ENCODE measurements around the gene ZNF91.

ZNF91 gene

DNA sequence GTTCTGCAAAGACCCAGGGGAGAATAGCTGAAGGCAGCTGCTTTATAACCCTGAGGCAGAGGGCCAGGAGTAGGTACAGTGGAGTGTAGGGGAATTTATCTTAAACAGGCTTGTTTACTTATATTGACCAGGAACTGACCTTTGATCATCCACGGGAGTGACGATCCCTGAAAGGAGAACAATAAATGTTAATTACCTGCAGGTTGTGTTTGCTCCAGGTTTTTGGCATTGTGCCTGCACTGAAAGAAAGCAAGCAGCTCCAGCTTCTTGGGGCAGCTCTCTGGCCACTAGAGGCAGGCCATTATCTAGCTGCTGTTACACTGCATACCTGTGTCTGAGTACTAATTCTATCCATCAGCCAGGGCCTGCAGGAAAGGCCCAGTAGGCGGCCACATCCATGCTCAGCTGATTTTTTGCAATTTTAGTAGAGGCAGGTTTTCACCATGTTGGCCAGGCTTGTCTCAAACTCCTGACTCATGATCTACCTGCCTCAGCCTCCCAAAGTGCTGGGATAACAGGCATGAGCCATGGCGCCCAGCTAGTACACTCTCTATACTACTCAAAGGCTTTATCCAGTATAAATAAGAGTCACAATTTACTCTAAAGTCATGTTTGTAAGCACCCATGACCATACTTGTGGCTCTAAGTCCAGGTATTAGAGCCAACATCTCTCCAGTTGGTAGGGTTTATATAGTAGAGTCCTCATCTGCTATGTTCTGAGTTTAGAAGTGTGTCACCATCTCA, 8.5 kb upstream of the ZNF91 start:
- no peak overlapping the region for H3K4me3 ChIP-seq (ENCODE audit: low read length)
- no peaks in the 10 kb centered on the region for H3K4me1 ChIP-seq (ENCODE audit: control insufficient read depth, low read length)
- H3K36me3 ChIP-seq (ENCODE audit: control insufficient read depth, low read length), result no peaks in the 10 kb centered on the region
- TF ChIP-seq, protein P1, sequence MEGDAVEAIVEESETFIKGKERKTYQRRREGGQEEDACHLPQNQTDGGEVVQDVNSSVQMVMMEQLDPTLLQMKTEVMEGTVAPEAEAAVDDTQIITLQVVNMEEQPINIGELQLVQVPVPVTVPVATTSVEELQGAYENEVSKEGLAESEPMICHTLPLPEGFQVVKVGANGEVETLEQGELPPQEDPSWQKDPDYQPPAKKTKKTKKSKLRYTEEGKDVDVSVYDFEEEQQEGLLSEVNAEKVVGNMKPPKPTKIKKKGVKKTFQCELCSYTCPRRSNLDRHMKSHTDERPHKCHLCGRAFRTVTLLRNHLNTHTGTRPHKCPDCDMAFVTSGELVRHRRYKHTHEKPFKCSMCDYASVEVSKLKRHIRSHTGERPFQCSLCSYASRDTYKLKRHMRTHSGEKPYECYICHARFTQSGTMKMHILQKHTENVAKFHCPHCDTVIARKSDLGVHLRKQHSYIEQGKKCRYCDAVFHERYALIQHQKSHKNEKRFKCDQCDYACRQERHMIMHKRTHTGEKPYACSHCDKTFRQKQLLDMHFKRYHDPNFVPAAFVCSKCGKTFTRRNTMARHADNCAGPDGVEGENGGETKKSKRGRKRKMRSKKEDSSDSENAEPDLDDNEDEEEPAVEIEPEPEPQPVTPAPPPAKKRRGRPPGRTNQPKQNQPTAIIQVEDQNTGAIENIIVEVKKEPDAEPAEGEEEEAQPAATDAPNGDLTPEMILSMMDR (IDR thresholded peaks at IDR 0.05; ENCODE audit: low read depth, low read length, poor library complexity, severe bottlenecking), result no peak
- no peak for TF ChIP-seq EZH2phosphoT487 (IDR thresholded peaks at IDR 0.05; ENCODE audit: borderline replicate concordance, low read length)
- no peaks in the 10 kb centered on the region for H3K27me3 ChIP-seq (ENCODE audit: control insufficient read depth, low read length)
- no peaks in the 10 kb centered on the region for H4K20me1 ChIP-seq (ENCODE audit: control insufficient read depth, insufficient read depth, low read depth, low read length)
- H3F3A ChIP-seq (ENCODE audit: control insufficient read depth, insufficient read depth), result no peaks in the 10 kb centered on the region
- H3K27ac ChIP-seq (ENCODE audit: low read depth, low read length), result no peak overlapping the region
- H3K9me3 ChIP-seq (ENCODE audit: control insufficient read depth, insufficient read depth, low read length), result peaks cover 13% of the 10 kb centered on the region; the same call in 1 of the 2 replicates
- H3K79me2 ChIP-seq (ENCODE audit: control insufficient read depth, low read length), result no peaks in the 10 kb centered on the region
- H3K4me2 ChIP-seq (ENCODE audit: low read length), result no peak overlapping the region
- H3K9me2 ChIP-seq (replicated peaks; ENCODE audit: control insufficient read depth, low read length), result no peaks in the 10 kb centered on the region

DNA sequence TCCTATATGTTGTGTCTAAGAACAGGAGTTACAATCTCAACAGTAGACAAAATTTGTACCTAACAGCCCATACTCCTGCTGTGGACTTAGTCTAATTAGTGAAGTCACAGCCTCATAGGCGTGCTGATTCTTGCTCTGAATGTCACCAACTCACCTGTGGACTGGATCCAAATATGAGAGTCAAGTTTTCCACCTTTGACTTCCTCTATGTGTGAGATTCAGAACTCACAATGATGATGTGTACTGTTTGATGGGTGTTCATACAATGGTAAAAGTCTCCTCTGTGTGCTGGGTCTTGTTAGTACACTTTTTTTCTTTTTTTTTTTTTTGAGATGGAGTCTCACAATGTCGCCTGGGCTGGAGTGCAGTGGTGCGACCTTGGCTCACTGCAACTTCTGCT, 7.8 kb upstream of the ZNF91 start:
- no peaks in the 10 kb centered on the region for H3K36me3 ChIP-seq (ENCODE audit: control insufficient read depth, low read length)
- no peaks in the 10 kb centered on the region for H4K20me1 ChIP-seq (ENCODE audit: control insufficient read depth, insufficient read depth, low read depth, low read length)
- H3K9me3 ChIP-seq (ENCODE audit: control insufficient read depth, insufficient read depth, low read length), result peaks cover 13% of the 10 kb centered on the region; the same call in 1 of the 2 replicates
- H3K4me2 ChIP-seq (ENCODE audit: low read length), result no peak overlapping the region
- no peak overlapping the region for H3K27ac ChIP-seq (ENCODE audit: low read depth, low read length)
- no peak for TF ChIP-seq EZH2phosphoT487 (IDR thresholded peaks at IDR 0.05; ENCODE audit: borderline replicate concordance, low read length)
- TF ChIP-seq, protein P1 (IDR thresholded peaks at IDR 0.05; ENCODE audit: low read depth, low read length, poor library complexity, severe bottlenecking), result no peak
- no peaks in the 10 kb centered on the region for H3F3A ChIP-seq (ENCODE audit: control insufficient read depth, insufficient read depth)
- no peaks in the 10 kb centered on the region for H3K9me2 ChIP-seq (replicated peaks; ENCODE audit: control insufficient read depth, low read length)
- H3K4me1 ChIP-seq (ENCODE audit: control insufficient read depth, low read length), result no peaks in the 10 kb centered on the region
- no peak overlapping the region for H3K4me3 ChIP-seq (ENCODE audit: low read length)
- H3K79me2 ChIP-seq (ENCODE audit: control insufficient read depth, low read length), result no peaks in the 10 kb centered on the region
- H3K27me3 ChIP-seq (ENCODE audit: control insufficient read depth, low read length), result no peaks in the 10 kb centered on the region

DNA sequence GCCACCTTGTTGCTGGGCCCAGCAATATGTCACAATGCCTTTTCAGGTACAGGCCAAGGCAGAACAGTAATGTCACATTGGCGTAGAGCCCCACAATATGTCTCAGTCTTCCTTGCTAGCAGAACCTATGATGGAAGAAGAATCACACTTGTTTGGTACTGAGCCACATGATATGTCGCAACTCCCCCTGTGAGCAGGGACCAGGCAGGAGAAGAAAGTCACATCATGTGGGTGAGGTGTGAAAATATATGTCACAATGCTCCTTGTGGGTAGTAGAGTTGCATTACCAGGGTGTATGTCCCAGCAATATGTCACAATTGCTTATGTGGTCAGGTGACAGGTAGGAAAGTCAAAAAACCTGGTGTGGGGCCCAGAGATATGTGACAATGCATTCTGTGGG, 7.1 kb upstream of the ZNF91 start:
- H3K27ac ChIP-seq (ENCODE audit: low read depth, low read length), result no peak overlapping the region
- H4K20me1 ChIP-seq (ENCODE audit: control insufficient read depth, insufficient read depth, low read depth, low read length), result no peaks in the 10 kb centered on the region
- H3K27me3 ChIP-seq (ENCODE audit: control insufficient read depth, low read length), result no peaks in the 10 kb centered on the region

More for the DNA sequence above, 7.1 kb upstream of the ZNF91 start:
- Histone ChIP-seq H3K4me1 (ENCODE audit: control insufficient read depth, low read length) (no peaks in the 10 kb centered on the region), H3K9me3 (ENCODE audit: control insufficient read depth, insufficient read depth, low read length) (peaks cover 8% of the 10 kb centered on the region; the same call in 1 of the 2 replicates), H3K36me3 (ENCODE audit: control insufficient read depth, low read length) (no peaks in the 10 kb centered on the region), H3K9me2 (replicated peaks; ENCODE audit: control insufficient read depth, low read length) (no peaks in the 10 kb centered on the region), H3K4me2 (ENCODE audit: low read length) (no peak overlapping the region), H3K79me2 (ENCODE audit: control insufficient read depth, low read length) (no peaks in the 10 kb centered on the region), H3F3A (ENCODE audit: control insufficient read depth, insufficient read depth) (no peaks in the 10 kb centered on the region), H3K4me3 (ENCODE audit: low read length) (no peak overlapping the region)
- TF ChIP-seq, protein P1 (IDR thresholded peaks at IDR 0.05; ENCODE audit: low read depth, low read length, poor library complexity, severe bottlenecking), result no peak
- no peak for TF ChIP-seq EZH2phosphoT487 (IDR thresholded peaks at IDR 0.05; ENCODE audit: borderline replicate concordance, low read length)
